ENCODE results near the gene CCDC188. TPM values are rescaled to one million over a fixed set of nuclear protein-coding genes. Genes with fewer than 3 reads are reported as not detected.

The CCDC188 gene
- total and polyA plus RNA-seq, 7 experiments from 2014 or later, result not detected

DNA sequence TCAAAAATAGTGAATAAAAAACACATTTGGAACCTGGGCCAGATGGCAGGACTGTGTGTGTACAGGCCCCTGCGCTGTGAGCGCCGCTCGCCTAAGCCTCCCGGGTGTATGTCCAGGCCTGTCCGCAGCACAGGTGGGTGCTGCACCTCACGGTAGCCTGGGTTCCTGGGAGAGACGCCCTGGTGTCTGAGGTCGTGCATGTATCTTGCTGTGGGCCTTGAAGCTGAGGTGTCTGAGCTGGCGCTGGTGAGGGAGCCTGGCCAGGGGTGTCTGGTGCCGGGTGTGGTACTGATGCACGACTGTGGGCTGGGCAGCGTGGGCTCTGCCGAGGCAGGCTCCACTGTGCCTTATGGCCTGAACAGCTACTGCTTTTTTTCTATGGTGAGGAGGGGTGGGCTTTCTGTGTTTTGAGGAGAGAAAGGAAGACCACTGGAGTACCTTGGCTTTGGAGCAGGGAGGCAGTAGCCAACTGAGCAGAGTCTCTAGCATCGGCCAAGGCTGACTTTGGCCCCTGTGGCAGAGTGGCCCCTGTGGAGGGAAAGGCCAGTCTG is 23.5 kb downstream of the CCDC188 start:
- H3K4me1 Mint-ChIP-seq, result peaks cover 0 to 16% (median 9%) of the 10 kb centered on the region in 7 donors
- intact Hi-C loops (cut with micrococcal nuclease), result no loop called here
- Histone ChIP-seq H3K4me1 (ENCODE audit: control insufficient read depth in 2 of 2, insufficient read depth in 2 of 2, low read length in 2 of 2) (peaks cover 11 to 13% of the 10 kb centered on the region in 2 donors), H3K27me3 (ENCODE audit: control insufficient read depth in 2 of 2, insufficient read depth in 2 of 2, low read length in 2 of 2) (no peaks in the 10 kb centered on the region), H3K27ac (ENCODE audit: low read depth, low read length) (no peak overlapping the region), H3K36me3 (ENCODE audit: control insufficient read depth in 2 of 3, insufficient read depth in 3 of 3, low read length in 3 of 3) (peaks cover 0 to 47% (median 5%) of the 10 kb centered on the region in 3 experiments), H3K4me3 (ENCODE audit: low read length) (no peak overlapping the region), H3K9me3 (ENCODE audit: control insufficient read depth in 2 of 3, low read length in 3 of 3) (no peaks in the 10 kb centered on the region)
- DNase-seq, result no peak
- peak overlapping the region in 4 of 9 donors; percentile 17 to 78 (median 26) for H3K27ac Mint-ChIP-seq
- H3K27me3 Mint-ChIP-seq, result no peaks in the 10 kb centered on the region
- no peak overlapping the region for H3K4me3 Mint-ChIP-seq
- H3K9me3 Mint-ChIP-seq, result peaks cover 0 to 2% (median 0%) of the 10 kb centered on the region in 11 donors
- no peak for ATAC-seq
- CTCF ChIA-PET, result interaction anchor here (1.0 kb wide), 1 partner anchor 24 kb away, joined by 3 read pairs; no protein-coding TSS in a partner anchor
- POLR2A ChIA-PET, result no interaction called here
- peaks cover 0 to 6% (median 5%) of the 10 kb centered on the region in 5 donors for H3K36me3 Mint-ChIP-seq

GRCh38 chr22:20126284-20127029 is 24.4 kb downstream of the CCDC188 start:
- peaks cover 0 to 56% (median 8%) of the 10 kb centered on the region in 3 experiments for H3K36me3 ChIP-seq (ENCODE audit: control insufficient read depth in 2 of 3, insufficient read depth in 3 of 3, low read length in 3 of 3)
- no peaks in the 10 kb centered on the region for H3K27me3 ChIP-seq (ENCODE audit: control insufficient read depth in 2 of 2, insufficient read depth in 2 of 2, low read length in 2 of 2)
- H3K4me3 ChIP-seq (ENCODE audit: low read length), result no peak overlapping the region
- Mint-ChIP-seq H3K4me3 (no peak overlapping the region), H3K4me1 (peaks cover 0 to 18% (median 14%) of the 10 kb centered on the region in 7 donors), H3K27ac (no peak overlapping the region), H3K27me3 (no peaks in the 10 kb centered on the region), H3K36me3 (peaks cover 0 to 10% (median 5%) of the 10 kb centered on the region in 5 donors), H3K9me3 (peaks cover 0 to 2% (median 0%) of the 10 kb centered on the region in 11 donors)
- no peaks in the 10 kb centered on the region for H3K9me3 ChIP-seq (ENCODE audit: control insufficient read depth in 2 of 3, low read length in 3 of 3)
- ATAC-seq (no peak), DNase-seq (no peak)
- H3K4me1 ChIP-seq (ENCODE audit: control insufficient read depth in 2 of 2, insufficient read depth in 2 of 2, low read length in 2 of 2), result peaks cover 9 to 13% of the 10 kb centered on the region in 2 donors
- ChIA-PET POLR2A (no interaction called here), CTCF (no interaction called here)
- no peak overlapping the region for H3K27ac ChIP-seq (ENCODE audit: low read depth, low read length)
- intact Hi-C loops (cut with micrococcal nuclease), result no loop called here

DNA sequence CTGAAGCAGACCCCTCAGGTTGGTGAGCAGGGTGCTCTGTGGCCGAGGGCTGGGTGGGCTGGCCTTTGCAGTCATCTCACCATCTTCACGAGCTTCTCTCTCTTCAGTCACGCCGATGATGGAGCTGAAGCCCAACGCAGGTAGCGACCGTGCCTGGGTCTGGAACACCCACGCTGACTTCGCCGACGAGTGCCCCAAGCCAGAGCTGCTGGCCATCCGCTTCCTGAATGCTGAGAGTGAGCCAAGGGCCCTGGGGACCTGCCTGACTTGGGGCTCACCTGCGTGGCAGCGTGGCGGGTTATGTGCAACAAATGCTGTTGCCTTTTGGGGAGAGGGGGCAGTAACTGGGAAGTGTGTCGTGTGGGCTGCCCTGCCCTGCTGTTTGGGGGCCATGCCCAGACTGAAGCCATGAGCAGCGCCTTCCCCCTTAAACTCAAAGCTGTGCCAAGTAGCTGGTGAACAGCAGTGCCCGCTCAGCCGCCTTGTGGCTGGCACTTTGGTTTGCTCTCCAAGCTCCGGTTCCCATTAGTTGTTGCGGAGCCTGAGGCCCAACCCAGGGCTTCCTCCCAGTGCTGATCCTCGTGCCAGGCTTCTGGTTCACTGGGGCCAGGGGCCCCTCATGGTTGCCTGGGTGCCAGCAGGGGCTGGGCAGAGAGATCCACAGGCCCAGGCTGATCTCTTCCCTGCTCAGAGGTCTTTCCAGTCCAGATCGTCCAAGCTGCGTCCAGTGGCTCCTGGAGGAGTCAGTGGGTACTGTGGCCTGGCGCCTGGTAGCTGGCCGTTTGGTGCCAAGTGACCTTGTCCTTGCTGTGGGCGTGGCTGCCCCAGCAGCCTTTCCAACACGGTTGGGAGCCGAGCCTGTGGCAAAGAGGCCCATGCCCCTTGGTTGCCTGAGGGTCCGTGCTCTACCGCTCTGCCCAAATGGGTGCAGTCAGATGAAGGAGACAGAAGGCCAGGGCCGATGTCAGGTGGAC is 25.4 kb downstream of the CCDC188 start:
- Histone ChIP-seq H3K27ac (ENCODE audit: low read depth, low read length) (no peak overlapping the region), H3K9me3 (ENCODE audit: control insufficient read depth in 2 of 3, low read length in 3 of 3) (no peaks in the 10 kb centered on the region), H3K36me3 (ENCODE audit: control insufficient read depth in 2 of 3, insufficient read depth in 3 of 3, low read length in 3 of 3) (peaks cover 0 to 62% (median 8%) of the 10 kb centered on the region in 3 experiments), H3K4me3 (ENCODE audit: low read length) (no peak overlapping the region), H3K27me3 (ENCODE audit: control insufficient read depth in 2 of 2, insufficient read depth in 2 of 2, low read length in 2 of 2) (no peaks in the 10 kb centered on the region), H3K4me1 (ENCODE audit: control insufficient read depth in 2 of 2, insufficient read depth in 2 of 2, low read length in 2 of 2) (peaks cover 5 to 10% of the 10 kb centered on the region in 2 donors)
- DNase-seq, result no peak
- intact Hi-C loops (cut with micrococcal nuclease), result no loop called here
- H3K36me3 Mint-ChIP-seq, result peaks cover 0 to 10% (median 5%) of the 10 kb centered on the region in 5 donors
- POLR2A ChIA-PET, result no interaction called here
- no peaks in the 10 kb centered on the region for H3K27me3 Mint-ChIP-seq
- H3K4me1 Mint-ChIP-seq, result peaks cover 0 to 24% (median 14%) of the 10 kb centered on the region in 7 donors
- no peak overlapping the region for H3K27ac Mint-ChIP-seq
- CTCF ChIA-PET, result no interaction called here
- peaks cover 0 to 2% (median 0%) of the 10 kb centered on the region in 11 donors for H3K9me3 Mint-ChIP-seq
- no peak overlapping the region for H3K4me3 Mint-ChIP-seq
- ATAC-seq, result no peak

- intact Hi-C loops (cut with micrococcal nuclease), result no loop called here
- DNase-seq, result no peak
- Mint-ChIP-seq H3K27me3 (no peaks in the 10 kb centered on the region), H3K9me3 (peaks cover 0 to 2% (median 0%) of the 10 kb centered on the region in 11 donors), H3K27ac (peak overlapping the region in 3 of 9 donors; percentile 28 to 46 (median 32)), H3K4me1 (peaks cover 6 to 27% (median 14%) of the 10 kb centered on the region in 7 donors), H3K36me3 (peaks cover 0 to 10% (median 5%) of the 10 kb centered on the region in 5 donors), H3K4me3 (no peak overlapping the region)
- Histone ChIP-seq H3K4me3 (ENCODE audit: low read length) (no peak overlapping the region), H3K9me3 (ENCODE audit: control insufficient read depth in 2 of 3, low read length in 3 of 3) (no peaks in the 10 kb centered on the region), H3K27ac (ENCODE audit: low read depth, low read length) (no peak overlapping the region), H3K4me1 (ENCODE audit: control insufficient read depth in 2 of 2, insufficient read depth in 2 of 2, low read length in 2 of 2) (peaks cover 0 to 5% of the 10 kb centered on the region in 2 donors), H3K36me3 (ENCODE audit: control insufficient read depth in 2 of 3, insufficient read depth in 3 of 3, low read length in 3 of 3) (peaks cover 9 to 73% (median 16%) of the 10 kb centered on the region in 3 experiments), H3K27me3 (ENCODE audit: control insufficient read depth in 2 of 2, insufficient read depth in 2 of 2, low read length in 2 of 2) (no peaks in the 10 kb centered on the region)
- ChIA-PET POLR2A (no interaction called here), CTCF (no interaction called here)
- no peak for ATAC-seq
Observed at GRCh38 chr22:20124083-20124787, 26.6 kb downstream of the CCDC188 start.

- Histone ChIP-seq H3K4me3 (ENCODE audit: low read length) (no peak overlapping the region), H3K27me3 (ENCODE audit: control insufficient read depth in 2 of 2, insufficient read depth in 2 of 2, low read length in 2 of 2) (no peaks in the 10 kb centered on the region), H3K9me3 (ENCODE audit: control insufficient read depth in 2 of 3, low read length in 3 of 3) (no peaks in the 10 kb centered on the region), H3K36me3 (ENCODE audit: control insufficient read depth in 2 of 3, insufficient read depth in 3 of 3, low read length in 3 of 3) (peaks cover 12 to 77% (median 16%) of the 10 kb centered on the region in 3 experiments), H3K4me1 (ENCODE audit: control insufficient read depth in 2 of 2, insufficient read depth in 2 of 2, low read length in 2 of 2) (peaks cover 7 to 8% of the 10 kb centered on the region in 2 donors), H3K27ac (ENCODE audit: low read depth, low read length) (no peak overlapping the region)
- peaks cover 11 to 32% (median 17%) of the 10 kb centered on the region in 7 donors for H3K4me1 Mint-ChIP-seq
- H3K27me3 Mint-ChIP-seq, result no peaks in the 10 kb centered on the region
- POLR2A ChIA-PET, result no interaction called here
- ATAC-seq (no peak), DNase-seq (no peak)
- CTCF ChIA-PET, result no interaction called here
- H3K27ac Mint-ChIP-seq, result peak overlapping the region in 1 of 9 donors; percentile 32
- no peak overlapping the region for H3K4me3 Mint-ChIP-seq
- peaks cover 0 to 14% (median 5%) of the 10 kb centered on the region in 5 donors for H3K36me3 Mint-ChIP-seq
- peaks cover 0 to 2% (median 0%) of the 10 kb centered on the region in 11 donors for H3K9me3 Mint-ChIP-seq
- intact Hi-C loops (cut with micrococcal nuclease), result no loop called here
Observed at GRCh38 chr22:20123366-20124082, 27.3 kb downstream of the CCDC188 start.
